HG02884 (cell line): ENCODE results near the gene PNMA8C.
"Not testable (repeated sequence)": the region's sequence is repeated elsewhere in the genome, so short reads cannot be mapped to it uniquely, and the experiment has no call there.

Source experiments
- ATAC-seq: cut with Tn5 transposase; IDR thresholded peaks from one replicate; pipeline ENCODE4 v1.9.1; 2021; ENCODE audit warnings: mild to moderate bottlenecking, moderate library complexity; ENCODE audit not compliant: unreplicated experiment

PNMA8C gene

GRCh38 chr19:46412650-46413261 is 16.0 kb downstream of the PNMA8C start:
- ATAC-seq: no peak

DNA sequence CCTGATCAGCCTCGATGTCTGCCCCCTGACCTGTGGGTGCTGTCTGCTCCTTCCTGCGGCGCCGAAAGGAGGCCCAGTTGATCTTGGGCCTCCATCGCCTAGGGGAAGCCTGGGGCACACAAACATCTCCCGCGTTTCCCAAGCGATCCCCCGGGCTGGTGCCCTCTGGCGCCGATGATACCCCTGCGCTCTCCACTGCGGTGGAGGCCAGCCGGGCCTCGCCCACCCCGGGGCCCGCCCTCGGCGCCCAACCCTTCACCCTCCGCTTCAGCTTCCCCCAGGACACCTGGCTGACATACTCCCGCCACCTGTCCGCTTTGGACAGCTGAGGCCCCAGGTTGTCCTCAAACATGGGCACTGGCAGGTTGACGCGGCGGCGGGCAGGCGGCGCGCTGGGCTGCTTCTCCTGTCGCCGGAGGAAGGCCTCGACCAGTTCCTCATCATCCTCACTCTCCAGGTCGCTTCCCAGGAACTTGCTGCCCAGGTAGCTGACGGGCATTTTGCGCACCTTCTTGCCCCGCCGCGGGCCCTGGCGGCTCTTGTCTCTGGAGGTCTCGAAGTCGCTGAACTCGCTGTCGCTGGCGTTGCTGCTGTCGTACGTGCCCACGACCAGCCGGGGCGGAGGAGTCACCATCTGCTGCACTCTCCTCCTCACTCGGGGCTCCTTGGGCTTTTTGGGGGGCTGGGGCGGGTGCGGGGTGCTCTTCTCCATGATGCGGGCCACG is 16.6 kb downstream of the PNMA8C start:
- ATAC-seq: no peak

DNA sequence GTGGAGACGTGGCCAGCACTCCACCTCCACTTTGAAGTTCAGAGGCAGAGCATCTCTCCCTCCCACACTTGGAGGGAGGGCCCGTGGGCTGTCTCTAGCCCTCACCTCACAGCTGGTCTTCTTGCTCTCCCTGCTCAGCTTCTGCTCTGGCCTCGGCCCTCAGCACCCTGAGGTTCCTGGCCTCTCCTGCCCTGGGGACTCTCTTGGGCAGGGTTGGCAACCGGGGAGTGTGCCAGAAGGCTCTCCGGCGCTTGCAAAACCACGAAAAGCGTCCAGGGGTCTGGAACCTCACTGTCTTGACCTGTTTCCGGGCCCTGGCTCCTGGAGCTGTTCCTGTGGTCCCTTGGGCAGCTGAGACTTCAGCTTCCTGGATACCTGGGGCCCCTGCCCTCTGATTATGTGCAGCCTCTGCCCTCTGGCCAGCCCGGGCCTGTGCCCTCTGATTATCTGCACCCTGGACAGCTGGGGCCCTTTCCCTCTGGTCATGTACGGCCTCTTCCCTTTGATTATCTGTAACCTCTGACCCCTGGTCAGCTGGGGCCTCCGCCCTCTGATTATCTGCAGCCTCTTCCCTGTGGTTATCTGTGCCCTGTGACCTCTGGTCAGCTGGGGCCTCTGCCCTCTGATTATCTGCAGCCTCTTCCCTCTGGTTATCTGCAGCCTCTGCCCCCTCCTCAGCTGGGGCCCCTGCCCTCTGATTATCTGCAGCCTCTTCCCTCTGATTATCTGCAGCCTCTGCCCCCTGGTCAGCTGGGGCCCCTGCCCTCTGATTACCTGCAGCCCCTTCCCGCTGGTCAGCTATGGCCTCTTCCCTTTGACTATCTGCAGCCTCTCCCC is 17.4 kb downstream of the PNMA8C start:
- no peak for ATAC-seq

DNA sequence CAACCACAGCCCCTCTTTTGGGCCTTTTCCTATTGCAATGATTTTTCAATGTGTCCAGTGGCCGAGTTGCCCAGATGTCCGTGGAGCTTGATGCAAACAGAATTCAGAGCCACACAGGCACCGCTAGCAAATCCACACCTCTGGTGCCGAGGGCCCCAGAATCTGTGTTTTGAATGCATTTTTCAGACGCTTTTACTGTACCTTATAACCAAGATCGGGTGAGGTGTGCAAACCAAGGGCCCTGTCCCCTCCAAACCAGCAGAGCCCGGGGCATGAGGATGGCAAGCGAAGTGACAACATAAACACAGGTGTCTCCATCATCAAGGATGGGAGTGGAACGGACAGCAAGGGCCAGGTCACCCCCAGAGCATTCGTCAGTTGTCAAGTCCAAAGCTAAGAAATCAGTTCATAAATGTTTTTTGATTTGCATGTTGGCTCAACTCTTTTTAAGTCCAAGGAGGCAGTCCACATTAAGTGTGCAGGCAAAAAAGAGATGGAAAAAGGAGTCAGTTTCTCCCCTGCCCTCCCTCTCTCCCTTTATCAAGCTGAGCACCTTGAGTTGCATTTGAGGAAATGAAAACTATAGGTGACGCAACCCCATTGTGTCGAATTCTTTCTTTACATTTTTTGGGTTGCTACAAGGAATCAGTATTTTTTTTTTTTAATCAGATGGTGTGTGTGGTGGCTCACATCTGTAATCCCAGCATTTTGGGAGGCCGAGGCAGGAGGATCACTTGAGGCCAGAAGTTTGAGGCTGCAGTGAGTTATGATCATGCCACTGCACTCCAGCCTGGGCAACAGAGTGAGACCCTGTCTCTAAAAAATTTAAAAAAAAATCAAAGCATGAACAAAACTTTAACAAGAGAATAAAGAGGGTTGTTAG is 18.3 kb downstream of the PNMA8C start:
- ATAC-seq: no peak

GRCh38 chr19:46409191-46409590 is 19.5 kb downstream of the PNMA8C start:
- ATAC-seq: no peak

DNA sequence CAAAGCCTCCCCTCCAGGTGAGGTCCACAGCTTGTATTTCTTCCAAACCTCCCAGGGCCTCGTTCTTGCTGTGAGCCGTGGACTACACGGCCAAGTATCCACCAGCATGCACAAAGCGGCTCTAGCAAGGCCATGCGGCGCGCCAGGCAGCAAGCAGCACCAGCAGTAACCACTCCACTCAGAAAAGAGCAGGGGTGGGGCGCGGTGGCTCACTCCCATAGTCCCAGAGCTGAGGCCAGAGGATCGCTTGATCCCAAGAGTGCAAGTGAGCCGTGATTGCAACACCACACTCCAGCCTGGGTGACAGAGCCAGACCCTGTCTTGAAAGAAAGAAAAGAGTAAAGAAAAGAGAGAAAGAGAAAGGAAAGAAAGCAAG is 20.1 kb downstream of the PNMA8C start:
- ATAC-seq: no peak

- no peak for ATAC-seq
Measured at GRCh38 chr19:46407856-46408663, 20.7 kb downstream of the PNMA8C start.

DNA sequence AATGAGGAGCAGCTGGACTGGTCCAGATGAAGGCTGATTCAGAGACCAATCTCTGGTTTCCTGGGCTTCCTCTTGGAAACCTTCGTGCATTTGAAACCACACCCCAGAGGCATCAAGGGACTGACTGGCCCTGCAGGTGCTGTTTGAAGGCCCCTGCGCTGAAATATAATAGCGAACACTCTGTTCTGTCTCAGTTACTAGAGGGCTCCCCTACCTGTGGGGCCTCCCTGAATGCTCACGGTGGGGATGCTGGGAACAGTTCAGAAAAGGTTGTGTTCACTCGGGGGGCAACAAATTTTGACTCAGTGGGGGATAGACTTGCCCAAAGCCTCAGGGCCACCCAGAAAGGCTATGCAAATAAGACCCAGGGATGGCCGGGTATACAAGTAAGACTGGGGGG is 21.8 kb downstream of the PNMA8C start:
- ATAC-seq: no peak

DNA sequence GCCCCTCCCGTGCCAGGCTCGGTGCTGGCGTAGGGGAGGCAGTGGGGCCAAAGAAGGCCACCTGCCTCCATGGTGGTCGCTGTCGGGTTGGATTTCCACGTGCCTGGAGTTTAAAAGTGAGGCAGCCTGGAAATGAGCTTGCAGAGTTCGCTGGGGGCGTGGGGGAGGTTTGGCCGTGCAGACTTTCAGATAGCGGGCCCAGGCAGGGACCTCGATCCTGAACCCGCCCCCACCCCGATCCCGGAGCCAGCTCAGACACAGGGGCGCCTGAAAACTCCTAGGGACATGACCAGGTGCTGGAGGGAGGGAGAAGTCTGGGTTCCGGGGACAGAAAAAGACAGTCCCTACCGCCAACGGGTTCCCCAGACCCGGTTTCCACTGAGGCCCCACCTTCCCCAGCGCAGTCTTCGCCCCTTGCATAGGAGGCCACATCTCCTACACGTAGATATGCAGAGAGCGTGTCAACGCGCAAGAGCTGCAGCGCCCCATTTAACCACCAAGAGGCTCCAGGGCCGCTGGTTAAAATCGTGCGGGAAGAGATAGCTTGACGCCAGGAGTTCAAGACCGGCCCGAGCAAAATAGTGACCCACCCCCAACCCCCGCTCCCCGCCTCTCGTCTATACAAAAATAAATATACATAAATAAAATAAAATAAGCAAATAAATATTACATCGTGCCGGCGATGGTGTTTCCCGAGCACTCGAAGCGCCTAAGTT is 23.8 kb downstream of the PNMA8C start:
- no peak for ATAC-seq

DNA sequence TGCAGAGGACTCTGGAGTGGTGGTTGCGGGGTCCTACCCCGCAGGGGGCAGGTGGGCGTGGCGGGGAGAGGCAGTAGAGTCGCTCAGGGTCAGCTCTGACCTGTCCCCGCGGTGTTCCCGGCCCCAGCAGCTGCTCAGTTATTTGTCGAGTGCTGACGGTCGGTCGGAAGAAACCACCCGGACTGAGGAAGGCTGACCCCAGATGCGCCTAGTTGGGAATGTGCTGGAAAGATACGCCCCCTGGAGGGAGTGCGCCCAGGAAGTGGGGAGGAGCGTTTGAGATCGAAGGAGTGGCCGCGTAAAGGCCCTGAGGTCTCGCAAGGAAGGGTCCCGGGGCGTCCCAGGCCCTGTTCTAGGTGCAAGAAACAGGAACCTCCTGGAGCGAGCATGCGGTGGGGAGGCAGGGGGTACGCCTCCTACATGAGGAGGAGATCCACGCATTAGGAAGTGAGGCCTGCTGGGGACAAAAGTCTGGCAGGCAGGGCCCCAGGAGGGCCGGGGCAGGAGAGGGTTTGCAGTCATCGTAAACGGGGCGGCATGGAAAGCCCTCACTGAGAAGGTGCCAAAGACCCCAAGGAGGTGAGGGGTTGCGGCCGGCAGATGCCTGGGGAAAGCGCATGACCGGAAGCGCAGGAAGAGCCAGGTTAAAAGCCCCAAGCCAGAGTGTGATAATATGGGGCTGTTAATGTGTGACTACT is 24.5 kb downstream of the PNMA8C start:
- no peak for ATAC-seq

DNA sequence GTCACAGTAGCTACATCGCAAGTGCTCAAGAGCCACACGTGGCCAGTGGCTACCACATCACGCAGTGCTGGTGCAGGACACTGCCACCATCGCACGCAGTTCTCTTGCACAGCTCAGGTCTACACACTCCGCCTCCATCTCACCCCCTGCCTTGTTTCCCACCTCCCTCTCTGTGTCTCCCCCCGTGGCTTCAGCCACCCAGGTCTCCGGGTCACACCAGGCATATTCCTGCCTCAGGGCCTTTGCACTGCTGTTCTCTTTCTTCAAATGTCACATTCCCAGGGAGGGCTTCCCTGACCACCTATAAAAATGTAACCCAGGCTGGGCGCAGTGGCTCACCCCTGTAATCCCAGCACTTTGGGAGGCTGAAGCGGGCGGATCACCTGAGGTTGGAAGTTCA is 26.0 kb downstream of the PNMA8C start:
- ATAC-seq: no peak

GRCh38 chr19:46397801-46398479 is 30.8 kb downstream of the PNMA8C start:
- not testable (repeated sequence) for ATAC-seq

GRCh38 chr19:46394402-46394797 is 34.3 kb downstream of the PNMA8C start:
- no peak for ATAC-seq

DNA sequence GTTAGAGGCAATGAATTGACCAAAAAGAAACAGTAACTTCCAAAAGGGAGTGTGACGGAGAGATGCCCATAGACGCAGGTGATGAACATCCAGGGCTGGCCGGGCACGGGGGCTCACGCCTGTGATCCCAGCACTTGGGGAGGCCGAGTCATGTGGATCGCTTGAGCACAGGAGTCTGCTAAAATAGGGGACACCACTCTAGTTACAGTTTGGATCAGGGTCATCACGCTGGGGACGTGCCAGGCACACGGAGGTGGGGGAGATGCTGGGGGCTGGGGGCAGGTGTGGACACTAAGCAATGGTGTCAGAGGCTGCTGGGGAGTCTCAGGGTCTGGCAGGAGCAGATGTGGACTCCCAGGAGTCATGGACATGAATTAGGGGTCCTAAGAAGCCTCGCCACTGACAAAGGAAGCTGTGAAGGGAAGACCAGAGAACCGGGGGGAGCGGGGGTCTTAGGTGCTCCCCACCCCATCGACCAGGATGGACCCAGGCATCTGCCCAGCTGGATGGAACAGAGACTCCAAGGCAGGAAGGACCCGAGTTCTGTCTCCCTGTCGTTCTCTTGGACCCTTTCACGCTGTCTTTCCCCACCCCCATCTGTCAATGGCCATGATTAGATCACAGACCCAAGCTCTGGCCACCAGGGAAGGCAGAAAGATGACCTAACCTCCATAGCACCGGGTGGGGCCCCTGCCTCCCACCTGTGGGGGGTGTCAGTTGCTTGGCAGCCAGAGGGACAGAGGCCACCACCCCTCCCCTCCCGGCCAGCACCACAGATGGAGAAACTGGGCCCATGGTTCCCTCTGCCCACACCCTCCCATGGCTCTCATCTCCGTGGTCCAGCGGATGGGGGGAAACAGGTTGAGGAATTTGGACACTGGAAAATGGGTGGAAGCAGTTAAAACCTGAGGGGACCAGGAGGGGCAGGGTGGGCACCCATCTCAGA is 35.0 kb downstream of the PNMA8C start:
- no peak for ATAC-seq

DNA sequence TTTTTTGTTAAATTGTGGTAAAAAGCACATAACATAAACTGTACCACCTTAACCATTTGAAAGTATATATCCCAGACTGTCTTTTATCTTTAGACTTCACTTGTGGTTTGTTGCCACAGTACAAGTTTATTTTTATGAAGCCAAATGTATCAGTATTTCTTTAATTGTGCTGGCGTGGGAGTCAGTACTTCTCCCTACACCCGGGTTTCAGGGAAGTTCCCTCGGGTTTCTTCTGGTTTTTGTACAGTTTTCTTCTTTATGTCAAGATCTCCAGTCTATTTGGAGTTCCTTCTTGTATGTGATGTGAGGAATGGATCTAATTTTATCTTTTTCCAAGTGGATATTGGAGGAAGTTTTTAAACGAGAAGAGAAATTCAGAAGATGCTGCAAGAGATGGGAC is 35.9 kb downstream of the PNMA8C start:
- no peak for ATAC-seq

DNA sequence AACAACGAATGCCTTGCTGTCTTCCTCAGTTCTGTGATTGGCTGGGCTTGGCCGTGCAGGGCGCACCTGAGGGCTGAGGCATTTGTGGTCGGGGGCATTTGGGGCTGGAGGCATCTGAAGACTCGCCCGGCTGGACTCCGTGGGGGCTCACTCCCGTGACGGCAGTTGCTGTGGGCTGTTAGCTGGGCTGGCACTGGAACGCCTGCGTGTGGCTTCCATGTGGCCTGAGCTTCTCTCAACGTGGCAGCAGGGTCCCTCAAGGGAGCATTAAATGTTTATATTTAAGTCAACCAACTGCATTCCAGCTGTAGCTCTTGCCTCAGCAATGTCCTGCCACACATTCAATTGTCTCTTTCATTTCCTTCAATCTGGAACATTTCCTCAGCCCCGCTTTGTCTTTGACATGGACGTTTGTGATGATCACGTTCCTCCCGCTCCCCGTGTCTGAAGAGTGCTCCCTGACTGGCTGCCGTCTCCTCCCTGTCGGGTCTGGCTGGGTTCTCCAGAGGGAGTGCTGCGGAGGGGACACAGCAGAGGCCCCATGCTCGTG is 36.4 kb downstream of the PNMA8C start:
- ATAC-seq: no peak
